Measurements from ENCODE around the gene FNBP1.

DNA sequence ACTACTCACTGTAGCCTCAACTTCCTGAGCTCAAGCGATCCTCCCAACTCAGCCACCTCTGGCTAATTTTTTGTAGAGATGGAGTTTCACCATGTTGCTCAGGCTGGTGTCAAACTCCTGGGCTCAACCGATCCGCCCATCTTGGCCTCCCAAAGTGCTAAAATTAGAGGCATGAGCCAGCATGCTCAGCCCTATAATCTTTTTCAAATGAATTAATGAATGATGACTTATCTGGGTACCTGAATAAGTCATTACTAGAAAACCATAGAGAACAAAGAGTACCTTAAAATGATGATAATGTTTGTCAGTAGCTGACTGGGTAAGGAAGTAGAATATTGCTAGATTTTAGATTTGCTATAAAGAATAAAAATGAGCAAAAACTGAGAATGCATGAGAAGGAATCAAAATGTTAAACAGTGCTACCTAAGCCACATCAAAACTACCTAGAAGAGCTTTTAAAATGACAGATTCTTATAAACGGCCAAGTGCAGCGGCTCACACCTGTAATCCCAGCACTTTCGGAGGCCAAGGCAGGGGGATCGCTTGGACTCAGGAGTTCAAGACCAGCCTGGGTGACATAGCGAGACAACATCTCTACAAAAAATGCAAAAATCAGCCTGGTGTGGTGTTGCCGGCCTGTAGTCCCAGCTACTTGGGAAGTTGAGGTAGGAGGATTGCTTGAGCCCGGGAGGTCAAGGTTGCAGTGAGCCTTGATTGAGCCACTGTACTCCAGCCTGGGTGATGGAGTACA lies 13.6 kb downstream of the FNBP1 start:
- TF ChIP-seq ATF3 (CRISPR knock-in tag; conservative IDR thresholded peaks at IDR 0.05) (no peak), ZBTB43 (CRISPR knock-in tag; IDR thresholded peaks at IDR 0.05) (no peak), RORB (CRISPR knock-in tag; IDR thresholded peaks at IDR 0.05) (no peak), JAZF1 (CRISPR knock-in tag; IDR thresholded peaks at IDR 0.05) (no peak), NFE2L1 (CRISPR knock-in tag; IDR thresholded peaks at IDR 0.05) (no peak), ZNF138 (CRISPR knock-in tag; conservative IDR thresholded peaks at IDR 0.05) (no peak), NFYB (CRISPR knock-in tag; conservative IDR thresholded peaks at IDR 0.05; ENCODE audit: low read depth) (no peak)
- TF ChIP-seq, protein P1, sequence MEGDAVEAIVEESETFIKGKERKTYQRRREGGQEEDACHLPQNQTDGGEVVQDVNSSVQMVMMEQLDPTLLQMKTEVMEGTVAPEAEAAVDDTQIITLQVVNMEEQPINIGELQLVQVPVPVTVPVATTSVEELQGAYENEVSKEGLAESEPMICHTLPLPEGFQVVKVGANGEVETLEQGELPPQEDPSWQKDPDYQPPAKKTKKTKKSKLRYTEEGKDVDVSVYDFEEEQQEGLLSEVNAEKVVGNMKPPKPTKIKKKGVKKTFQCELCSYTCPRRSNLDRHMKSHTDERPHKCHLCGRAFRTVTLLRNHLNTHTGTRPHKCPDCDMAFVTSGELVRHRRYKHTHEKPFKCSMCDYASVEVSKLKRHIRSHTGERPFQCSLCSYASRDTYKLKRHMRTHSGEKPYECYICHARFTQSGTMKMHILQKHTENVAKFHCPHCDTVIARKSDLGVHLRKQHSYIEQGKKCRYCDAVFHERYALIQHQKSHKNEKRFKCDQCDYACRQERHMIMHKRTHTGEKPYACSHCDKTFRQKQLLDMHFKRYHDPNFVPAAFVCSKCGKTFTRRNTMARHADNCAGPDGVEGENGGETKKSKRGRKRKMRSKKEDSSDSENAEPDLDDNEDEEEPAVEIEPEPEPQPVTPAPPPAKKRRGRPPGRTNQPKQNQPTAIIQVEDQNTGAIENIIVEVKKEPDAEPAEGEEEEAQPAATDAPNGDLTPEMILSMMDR (IDR thresholded peaks at IDR 0.05), result no peak
- TF ChIP-seq, protein P2, sequence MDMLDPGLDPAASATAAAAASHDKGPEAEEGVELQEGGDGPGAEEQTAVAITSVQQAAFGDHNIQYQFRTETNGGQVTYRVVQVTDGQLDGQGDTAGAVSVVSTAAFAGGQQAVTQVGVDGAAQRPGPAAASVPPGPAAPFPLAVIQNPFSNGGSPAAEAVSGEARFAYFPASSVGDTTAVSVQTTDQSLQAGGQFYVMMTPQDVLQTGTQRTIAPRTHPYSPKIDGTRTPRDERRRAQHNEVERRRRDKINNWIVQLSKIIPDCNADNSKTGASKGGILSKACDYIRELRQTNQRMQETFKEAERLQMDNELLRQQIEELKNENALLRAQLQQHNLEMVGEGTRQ (CRISPR knock-in tag; IDR thresholded peaks at IDR 0.05), result no peak
- TF ChIP-seq, protein P3, sequence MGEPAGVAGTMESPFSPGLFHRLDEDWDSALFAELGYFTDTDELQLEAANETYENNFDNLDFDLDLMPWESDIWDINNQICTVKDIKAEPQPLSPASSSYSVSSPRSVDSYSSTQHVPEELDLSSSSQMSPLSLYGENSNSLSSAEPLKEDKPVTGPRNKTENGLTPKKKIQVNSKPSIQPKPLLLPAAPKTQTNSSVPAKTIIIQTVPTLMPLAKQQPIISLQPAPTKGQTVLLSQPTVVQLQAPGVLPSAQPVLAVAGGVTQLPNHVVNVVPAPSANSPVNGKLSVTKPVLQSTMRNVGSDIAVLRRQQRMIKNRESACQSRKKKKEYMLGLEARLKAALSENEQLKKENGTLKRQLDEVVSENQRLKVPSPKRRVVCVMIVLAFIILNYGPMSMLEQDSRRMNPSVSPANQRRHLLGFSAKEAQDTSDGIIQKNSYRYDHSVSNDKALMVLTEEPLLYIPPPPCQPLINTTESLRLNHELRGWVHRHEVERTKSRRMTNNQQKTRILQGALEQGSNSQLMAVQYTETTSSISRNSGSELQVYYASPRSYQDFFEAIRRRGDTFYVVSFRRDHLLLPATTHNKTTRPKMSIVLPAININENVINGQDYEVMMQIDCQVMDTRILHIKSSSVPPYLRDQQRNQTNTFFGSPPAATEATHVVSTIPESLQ (CRISPR knock-in tag; IDR thresholded peaks at IDR 0.05), result no peak
- TF ChIP-seq, protein P4, sequence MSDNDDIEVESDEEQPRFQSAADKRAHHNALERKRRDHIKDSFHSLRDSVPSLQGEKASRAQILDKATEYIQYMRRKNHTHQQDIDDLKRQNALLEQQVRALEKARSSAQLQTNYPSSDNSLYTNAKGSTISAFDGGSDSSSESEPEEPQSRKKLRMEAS (CRISPR knock-in tag; IDR thresholded peaks at IDR 0.05), result no peak
- TF ChIP-seq, protein P5, sequence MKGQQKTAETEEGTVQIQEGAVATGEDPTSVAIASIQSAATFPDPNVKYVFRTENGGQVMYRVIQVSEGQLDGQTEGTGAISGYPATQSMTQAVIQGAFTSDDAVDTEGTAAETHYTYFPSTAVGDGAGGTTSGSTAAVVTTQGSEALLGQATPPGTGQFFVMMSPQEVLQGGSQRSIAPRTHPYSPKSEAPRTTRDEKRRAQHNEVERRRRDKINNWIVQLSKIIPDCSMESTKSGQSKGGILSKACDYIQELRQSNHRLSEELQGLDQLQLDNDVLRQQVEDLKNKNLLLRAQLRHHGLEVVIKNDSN (CRISPR knock-in tag; IDR thresholded peaks at IDR 0.05), result no peak
